ENCODE data around the gene GRIFIN.

The GRIFIN gene

GRCh38 chr7:2498708-2499107 lies 22.5 kb upstream of the GRIFIN start:
- DNase-seq (ENCODE audit: low spot score) = no peak

- DNase-seq (ENCODE audit: low spot score) = no peak
These were observed 21.5 kb upstream of the GRIFIN start for GRCh38 chr7:2497500-2498336.

GRCh38 chr7:2497065-2497464 lies 20.9 kb upstream of the GRIFIN start:
- no peak for DNase-seq (ENCODE audit: low spot score)

GRCh38 chr7:2496375-2496774 lies 20.2 kb upstream of the GRIFIN start:
- DNase-seq (ENCODE audit: low spot score) = no peak

GRCh38 chr7:2495418-2496299 lies 19.5 kb upstream of the GRIFIN start:
- no peak for DNase-seq (ENCODE audit: low spot score)

- DNase-seq (ENCODE audit: low spot score) = no peak
These were observed 18.3 kb upstream of the GRIFIN start for GRCh38 chr7:2494191-2495130.

GRCh38 chr7:2493205-2494164 lies 17.3 kb upstream of the GRIFIN start:
- DNase-seq (ENCODE audit: low spot score) = no peak

- no peak for DNase-seq (ENCODE audit: low spot score)
These were observed 15.8 kb upstream of the GRIFIN start for GRCh38 chr7:2492038-2492437.

GRCh38 chr7:2490181-2490651 lies 14.0 kb upstream of the GRIFIN start:
- no peak for DNase-seq (ENCODE audit: low spot score)

GRCh38 chr7:2488681-2489080 lies 12.5 kb upstream of the GRIFIN start:
- no peak for DNase-seq (ENCODE audit: low spot score)

GRCh38 chr7:2488272-2488645 lies 12.1 kb upstream of the GRIFIN start:
- DNase-seq (ENCODE audit: low spot score) = no peak

GRCh38 chr7:2487586-2488271 lies 11.5 kb upstream of the GRIFIN start:
- no peak for DNase-seq (ENCODE audit: low spot score)

GRCh38 chr7:2484868-2485267 lies 8.7 kb upstream of the GRIFIN start:
- DNase-seq (ENCODE audit: low spot score) = no peak

GRCh38 chr7:2483494-2483893 lies 7.3 kb upstream of the GRIFIN start:
- DNase-seq (ENCODE audit: low spot score) = no peak

GRCh38 chr7:2482725-2483451 lies 6.7 kb upstream of the GRIFIN start:
- DNase-seq (ENCODE audit: low spot score) = no peak

GRCh38 chr7:2481195-2481594 lies 5.0 kb upstream of the GRIFIN start:
- DNase-seq (ENCODE audit: low spot score) = no peak

GRCh38 chr7:2480070-2480408 lies 3.8 kb upstream of the GRIFIN start:
- no peak for DNase-seq (ENCODE audit: low spot score)

- DNase-seq (ENCODE audit: low spot score) = no peak
These were observed 3.3 kb upstream of the GRIFIN start for GRCh38 chr7:2479276-2480069.

- no peak for DNase-seq (ENCODE audit: low spot score)
These were observed 2.6 kb upstream of the GRIFIN start for GRCh38 chr7:2478800-2479199.

All from pons (tissue), 1 donor.